ENCODE measurements around the gene ZFP90.
"Not testable (repeated sequence)": the region's sequence is repeated elsewhere in the genome, so short reads cannot be mapped to it uniquely, and the experiment has no call there.

The ZFP90 gene

GRCh38 chr16:68539711-68540239 is 684 bp downstream of the ZFP90 start:
- Histone ChIP-seq H3K4me2 (ENCODE audit: low read length) (peak overlapping the region; percentile 96), H3K27ac (ENCODE audit: low read depth, low read length) (no peak overlapping the region), H3K9me2 (replicated peaks; ENCODE audit: control insufficient read depth, low read length) (no peaks in the 10 kb centered on the region), H3K79me2 (ENCODE audit: control insufficient read depth, low read length) (peaks cover 12% of the 10 kb centered on the region), H3K4me1 (ENCODE audit: control insufficient read depth, low read length) (peaks cover 15% of the 10 kb centered on the region), H3K27me3 (ENCODE audit: control insufficient read depth, low read length) (no peaks in the 10 kb centered on the region), H3K9me3 (ENCODE audit: control insufficient read depth, insufficient read depth, low read length) (no peaks in the 10 kb centered on the region), H4K20me1 (ENCODE audit: control insufficient read depth, insufficient read depth, low read depth, low read length) (no peaks in the 10 kb centered on the region), H3F3A (ENCODE audit: control insufficient read depth, insufficient read depth) (no peaks in the 10 kb centered on the region), H3K4me3 (ENCODE audit: low read length) (peak overlapping the region; percentile 97), H3K36me3 (ENCODE audit: control insufficient read depth, low read length) (peaks cover 22% of the 10 kb centered on the region; the same call in 1 of the 2 replicates)
- no peak for TF ChIP-seq CTCF (IDR thresholded peaks at IDR 0.05; ENCODE audit: low read depth, low read length, poor library complexity, severe bottlenecking)

- H4K20me1 ChIP-seq (ENCODE audit: control insufficient read depth, insufficient read depth, low read depth, low read length) = no peaks in the 10 kb centered on the region
- no peaks in the 10 kb centered on the region for H3K4me1 ChIP-seq (ENCODE audit: control insufficient read depth, low read length)
- no peak overlapping the region for H3K27ac ChIP-seq (ENCODE audit: low read depth, low read length)
- peaks cover 26% of the 10 kb centered on the region; the same call in 1 of the 2 replicates for H3K9me3 ChIP-seq (ENCODE audit: control insufficient read depth, insufficient read depth, low read length)
- H3K4me2 ChIP-seq (ENCODE audit: low read length) = no peak overlapping the region
- TF ChIP-seq EZH2phosphoT487 (IDR thresholded peaks at IDR 0.05; ENCODE audit: borderline replicate concordance, low read length) (no peak), CTCF (IDR thresholded peaks at IDR 0.05; ENCODE audit: low read depth, low read length, poor library complexity, severe bottlenecking) (no peak)
- H3K27me3 ChIP-seq (ENCODE audit: control insufficient read depth, low read length) = no peaks in the 10 kb centered on the region
- no peaks in the 10 kb centered on the region for H3K79me2 ChIP-seq (ENCODE audit: control insufficient read depth, low read length)
- H3K9me2 ChIP-seq (replicated peaks; ENCODE audit: control insufficient read depth, low read length) = no peaks in the 10 kb centered on the region
- H3F3A ChIP-seq (ENCODE audit: control insufficient read depth, insufficient read depth) = no peaks in the 10 kb centered on the region
- no peak overlapping the region for H3K4me3 ChIP-seq (ENCODE audit: low read length)
- peaks cover 51% of the 10 kb centered on the region for H3K36me3 ChIP-seq (ENCODE audit: control insufficient read depth, low read length)
These were observed 9.9 kb downstream of the ZFP90 start for GRCh38 chr16:68548947-68549346.

- no peaks in the 10 kb centered on the region for H4K20me1 ChIP-seq (ENCODE audit: control insufficient read depth, insufficient read depth, low read depth, low read length)
- H3K36me3 ChIP-seq (ENCODE audit: control insufficient read depth, low read length) = peaks cover 48% of the 10 kb centered on the region
- TF ChIP-seq CTCF (IDR thresholded peaks at IDR 0.05; ENCODE audit: low read depth, low read length, poor library complexity, severe bottlenecking) (no peak), EZH2phosphoT487 (IDR thresholded peaks at IDR 0.05; ENCODE audit: borderline replicate concordance, low read length) (no peak)
- no peaks in the 10 kb centered on the region for H3K79me2 ChIP-seq (ENCODE audit: control insufficient read depth, low read length)
- H3K27me3 ChIP-seq (ENCODE audit: control insufficient read depth, low read length) = no peaks in the 10 kb centered on the region
- H3K27ac ChIP-seq (ENCODE audit: low read depth, low read length) = no peak overlapping the region
- H3K9me3 ChIP-seq (ENCODE audit: control insufficient read depth, insufficient read depth, low read length) = peaks cover 45% of the 10 kb centered on the region; the same call in 1 of the 2 replicates
- no peak overlapping the region for H3K4me2 ChIP-seq (ENCODE audit: low read length)
- no peaks in the 10 kb centered on the region for H3K4me1 ChIP-seq (ENCODE audit: control insufficient read depth, low read length)
- H3K9me2 ChIP-seq (replicated peaks; ENCODE audit: control insufficient read depth, low read length) = no peaks in the 10 kb centered on the region
- no peak overlapping the region for H3K4me3 ChIP-seq (ENCODE audit: low read length)
- no peaks in the 10 kb centered on the region for H3F3A ChIP-seq (ENCODE audit: control insufficient read depth, insufficient read depth)
These were observed 14.1 kb downstream of the ZFP90 start for GRCh38 chr16:68553186-68553585.

- not testable (repeated sequence) for H3K4me3 ChIP-seq (ENCODE audit: low read length); H4K20me1 ChIP-seq (ENCODE audit: control insufficient read depth, insufficient read depth, low read depth, low read length); H3K4me1 ChIP-seq (ENCODE audit: control insufficient read depth, low read length); H3K4me2 ChIP-seq (ENCODE audit: low read length); H3K27me3 ChIP-seq (ENCODE audit: control insufficient read depth, low read length); H3F3A ChIP-seq (ENCODE audit: control insufficient read depth, insufficient read depth); H3K9me2 ChIP-seq (replicated peaks; ENCODE audit: control insufficient read depth, low read length); H3K27ac ChIP-seq (ENCODE audit: low read depth, low read length); H3K79me2 ChIP-seq (ENCODE audit: control insufficient read depth, low read length)
- Histone ChIP-seq H3K36me3 (ENCODE audit: control insufficient read depth, low read length) (peaks cover 62% of the 10 kb centered on the region), H3K9me3 (ENCODE audit: control insufficient read depth, insufficient read depth, low read length) (peaks cover 78% of the 10 kb centered on the region)
These were observed 21.2 kb downstream of the ZFP90 start for GRCh38 chr16:68560341-68560740.
